H1 (cell line): ENCODE measurements around the gene APLN. TPM values are rescaled to one million over a fixed set of nuclear protein-coding genes. Genes with fewer than 3 reads are reported as not detected.

Experiments
- CBX5 ChIP-seq: fragments of 300-800, 300-1000 bp; sonication (generic); IDR thresholded peaks from 2 replicates; pipeline ENCODE4 v1.7.1; 2016; ENCODE audit warnings: antibody characterized with exemption, low read length, low read depth
- CEBPB ChIP-seq: IDR thresholded peaks from 2 replicates; pipeline ENCODE4 v1.6.1; 2012; ENCODE audit warnings: low read depth, low read length
- CTBP2 ChIP-seq: IDR thresholded peaks from 2 replicates; pipeline ENCODE4 v1.7.0; 2011; ENCODE audit warnings: borderline replicate concordance, mild to moderate bottlenecking, moderate library complexity, mixed read lengths, low read length; ENCODE audit not compliant: insufficient read depth, insufficient read length
- NRF1 ChIP-seq: IDR thresholded peaks from 2 replicates; pipeline ENCODE4 v1.6.1; 2011; ENCODE audit warnings: mild to moderate bottlenecking, low read depth, low read length, improper control_type of control experiment
- PHF8 ChIP-seq: fragments of 200-600 bp; sonication (generic); conservative IDR thresholded peaks from 2 replicates; pipeline ENCODE4 v1.7.1; 2012; ENCODE audit warnings: low read depth, mild to moderate bottlenecking, inconsistent platforms, low read length, moderate library complexity
- polyA plus RNA-seq, 7 experiments: library from polyadenylated mRNA; depleted of rRNA in 3 of 7; stranded (reverse) in 5 of 7; unstranded in 2 of 7; fragments of >200 nt in 5 of 7; fragments of 200-250 nt in 2 of 7; gene quantifications; 1 replicate in 5 of 7; 2 replicates in 1 of 7; 4 replicates in 1 of 7; pipeline versions ENCODE4 v1.2.1 to v1.2.3, GENCODE V29; 2011 to 2013; ENCODE audit warnings: missing spikeins in 2 of 7, mixed read lengths in 2 of 7
- total RNA-seq: library from RNA; stranded (reverse); fragmentation: NEBNext Ultra II Directional; extraction: Animal tissue kit (Norgen Biotek cat#: 25700); gene quantifications from 2 replicates; pipeline ENCODE4 v1.2.1, GENCODE V29; 2021

Gene APLN
- total and polyA plus RNA-seq, 2 of the 8 experiments (the other 6 are each of a cell fraction or from before 2014, with no cell fraction given) = 1.1 to 1.8 TPM

DNA sequence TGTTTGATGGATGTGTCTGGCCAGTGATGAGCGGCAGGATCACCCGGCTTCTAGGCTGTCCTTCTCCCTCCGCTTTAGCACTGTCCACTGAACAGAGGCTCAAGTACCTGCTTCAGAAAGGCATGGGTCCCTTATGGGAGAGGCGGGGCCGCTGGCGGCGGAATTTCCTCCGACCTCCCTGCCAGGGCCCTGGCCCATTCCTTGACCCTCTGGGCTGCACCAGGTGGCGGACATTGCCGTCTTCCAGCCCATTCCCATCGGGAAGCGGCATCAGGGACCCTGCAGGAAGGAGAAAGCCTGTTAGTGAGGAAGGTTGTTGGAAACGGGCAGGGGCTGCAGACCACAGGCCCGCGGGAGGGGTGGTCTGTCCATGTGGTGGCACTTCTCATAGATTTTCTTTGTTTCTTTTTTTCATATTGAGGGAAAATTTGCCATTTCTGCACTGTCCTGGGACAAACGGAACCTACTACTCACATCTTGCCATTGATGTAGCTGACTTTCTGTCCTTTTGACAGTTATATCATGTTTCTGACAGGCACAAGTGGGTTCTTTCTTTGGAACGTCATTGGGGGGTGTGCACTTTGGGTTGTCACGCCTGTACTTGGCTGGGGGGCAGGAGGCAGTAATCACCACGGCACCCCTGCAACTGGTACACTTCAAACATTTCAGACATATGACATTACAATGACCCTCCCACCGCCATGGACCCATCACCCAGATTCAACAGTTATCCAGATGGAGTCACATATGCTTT, 6.1 kb downstream of the APLN start (continued):
- TF ChIP-seq PHF8 (no peak), CEBPB (no peak), CBX5 (no peak), NRF1 (no peak), CTBP2 (no peak)
